IMR-90 (cell line): ENCODE data around the gene PFN2. TPM values are rescaled to one million over a fixed set of nuclear protein-coding genes. Genes with fewer than 3 reads are reported as not detected.
"Not testable (repeated sequence)": the region's sequence is repeated elsewhere in the genome, so short reads cannot be mapped to it uniquely, and the experiment has no call there.

Experiments
- ATAC-seq: fragments of 200-7000 bp; cut with Tn5 transposase; 2 replicates; pipeline ENCODE4 v1.9.1; 2020; ENCODE audit warnings: low read depth, mild to moderate bottlenecking, moderate library complexity
- BruUV-seq: library from RNA; stranded (reverse); fragments of 400-500 nt; replicated peaks from 2 replicates; lab custom pipeline; 2021; lab: Mats Ljungman, UMichigan
- CTCF ChIA-PET: fragments of 300-600 bp; formaldehyde crosslinking; extraction: SDS; loops from one replicate; lab custom pipeline; 2021; ENCODE audit warnings: antibody characterized with exemption; lab: Yijun Ruan, JAX
- POLR2A ChIA-PET: fragments of 300-600 bp; sonication (Branson Sonifier 250); formaldehyde crosslinking; loops from one replicate; lab custom pipeline; 2022; ENCODE audit warnings: antibody characterized with exemption; ENCODE audit not compliant: unreplicated experiment; lab: Charles Lee
- DNase-seq: peaks from one replicate; pipeline ENCODE4 v3.0.0; 2013
- H2AFZ ChIP-seq: replicated peaks from 2 replicates; pipeline ENCODE3; 2013; ENCODE audit warnings: low read length, mild to moderate bottlenecking; ENCODE audit not compliant: poor library complexity
- H2AK5ac ChIP-seq: 2 replicates; pipeline ENCODE4 v1.6.1; 2013; ENCODE audit warnings: low read depth, low read length, inconsistent platforms
- H2AK9ac ChIP-seq: replicated peaks from 2 replicates; pipeline ENCODE3; 2013; ENCODE audit warnings: mild to moderate bottlenecking, low read depth, low read length, moderate library complexity; ENCODE audit not compliant: poor library complexity
- H2BK120ac ChIP-seq: 2 replicates; pipeline ENCODE4 v1.6.1; 2013; ENCODE audit warnings: low read depth, low read length, inconsistent platforms
- H2BK15ac ChIP-seq: 3 replicates; pipeline ENCODE4 v1.6.1; 2013; ENCODE audit warnings: low read depth, low read length, inconsistent platforms
- H2BK20ac ChIP-seq: 2 replicates; pipeline ENCODE4 v1.6.1; 2013; ENCODE audit warnings: low read depth, mild to moderate bottlenecking, inconsistent platforms, low read length, moderate library complexity
- H2BK5ac ChIP-seq: 2 replicates; pipeline ENCODE4 v1.6.1; 2013; ENCODE audit warnings: mild to moderate bottlenecking, low read depth, low read length, inconsistent platforms; ENCODE audit not compliant: poor library complexity, severe bottlenecking
- H3K14ac ChIP-seq: replicated peaks from 2 replicates; pipeline ENCODE4 v1.6.1; 2013; ENCODE audit warnings: low read depth, low read length, inconsistent platforms
- H3K18ac ChIP-seq: 2 replicates; pipeline ENCODE4 v1.6.1; 2013; ENCODE audit warnings: low read depth, low read length, control low read depth
- H3K23ac ChIP-seq: 2 replicates; pipeline ENCODE4 v1.6.1; 2013; ENCODE audit warnings: low read depth, low read length, inconsistent platforms
- H3K27ac ChIP-seq: 2 replicates; pipeline ENCODE4 v1.5.1; 2013; ENCODE audit warnings: mild to moderate bottlenecking, control low read depth, low read length; ENCODE audit not compliant: insufficient read depth
- H3K27me3 ChIP-seq: 2 replicates; pipeline ENCODE4 v1.6.1; 2013; ENCODE audit warnings: low read length; ENCODE audit not compliant: control insufficient read depth, insufficient read depth
- H3K36me3 ChIP-seq: 2 replicates; pipeline ENCODE4 v1.6.1; 2013; ENCODE audit warnings: low read length, mixed read lengths; ENCODE audit not compliant: control insufficient read depth, insufficient read depth
- H3K4ac ChIP-seq: 2 replicates; pipeline ENCODE4 v1.6.1; 2013; ENCODE audit warnings: low read depth, low read length, inconsistent platforms
- H3K4me1 ChIP-seq: 2 replicates; pipeline ENCODE4 v1.6.1; 2013; ENCODE audit warnings: low read length, mixed read lengths; ENCODE audit not compliant: control insufficient read depth, insufficient read depth
- H3K4me2 ChIP-seq: 2 replicates; pipeline ENCODE4 v1.6.1; 2013; ENCODE audit warnings: low read depth, mild to moderate bottlenecking, control low read depth, low read length, moderate library complexity
- H3K4me3 ChIP-seq: 2 replicates; pipeline ENCODE4 v1.5.1; 2013; ENCODE audit warnings: low read depth, mild to moderate bottlenecking, control low read depth, low read length, moderate library complexity; ENCODE audit not compliant: insufficient read depth
- H3K56ac ChIP-seq: 2 replicates; pipeline ENCODE4 v1.6.1; 2013; ENCODE audit warnings: low read length, inconsistent platforms; ENCODE audit not compliant: insufficient read depth; ENCODE audit errors: extremely low read depth
- H3K79me1 ChIP-seq, 2 experiments: 2 replicates each; pipeline ENCODE4 v1.6.1; 2013; ENCODE audit warnings: low read length in 2 of 2, inconsistent platforms in 1 of 2, low read depth in 1 of 2
- H3K9ac ChIP-seq: 2 replicates; pipeline ENCODE4 v1.6.1; 2013; ENCODE audit warnings: low read depth, low read length, control low read depth
- H3K9me1 ChIP-seq: 2 replicates; pipeline ENCODE4 v1.6.1; 2013; ENCODE audit warnings: low read length, inconsistent platforms; ENCODE audit not compliant: insufficient read depth
- H3K9me3 ChIP-seq: 2 replicates; pipeline ENCODE4 v1.6.1; 2013; ENCODE audit warnings: low read length; ENCODE audit not compliant: control insufficient read depth, insufficient read depth
- H4K20me1 ChIP-seq: 2 replicates; pipeline ENCODE4 v1.6.1; 2013; ENCODE audit warnings: low read length, inconsistent platforms; ENCODE audit not compliant: insufficient read depth
- H4K5ac ChIP-seq: 2 replicates; pipeline ENCODE4 v1.6.1; 2013; ENCODE audit warnings: mild to moderate bottlenecking, low read depth, low read length, control low read depth
- H4K8ac ChIP-seq, 2 experiments: 2 replicates each; pipeline ENCODE4 v1.6.1; 2013; ENCODE audit warnings: low read depth in 2 of 2, low read length in 2 of 2, control low read depth in 1 of 2, inconsistent platforms in 1 of 2
- H4K91ac ChIP-seq: 2 replicates; pipeline ENCODE4 v1.6.1; 2013; ENCODE audit warnings: low read depth, low read length, inconsistent platforms; ENCODE audit not compliant: insufficient read depth
- WGBS, 2 experiments: methylation state at CpG; one replicate each; pipeline versions ENCODE4 v1.1.5 to v1.1.7; 2013; ENCODE audit warnings: missing lambda C conversion rate in 2 of 2; ENCODE audit not compliant: insufficient read length in 1 of 2; ENCODE audit errors: extremely low coverage in 2 of 2; 5-methylcytosine and 5-hydroxymethylcytosine counted together
- dilution Hi-C: fragments of 300-500 bp; cut with HindIII; formaldehyde crosslinking; loops from one replicate; pipeline ENCODE4 v1.14.3; 2018; ENCODE audit warnings: low sequenced_read_pairs; ENCODE audit not compliant: unreplicated experiment
- in situ Hi-C: fragments of 300-500 bp; cut with MboI; formaldehyde crosslinking; loops from 3 replicates; pipeline ENCODE4 v1.14.3; 2019; ENCODE audit warnings: low sequenced_read_pairs, inconsistent platforms, mixed read lengths
- intact Hi-C: fragments of 100-400 bp; cut with micrococcal nuclease; formaldehyde crosslinking; loops from 2 replicates; pipeline ENCODE4 v1.10.0; 2022
- polyA plus RNA-seq, 3 experiments: library from polyadenylated mRNA; depleted of rRNA; stranded (reverse); fragments of >200 nt; gene quantifications; 2 replicates each; pipeline ENCODE4 v1.2.3, GENCODE V29; 2012; ENCODE audit warnings: low replicate concordance in 1 of 3
- total RNA-seq: library from RNA; depleted of rRNA; stranded (reverse); fragments of >200 nt; gene quantifications from 2 replicates; pipeline ENCODE4 v1.2.3, GENCODE V29; 2012

Gene PFN2
- total and polyA plus RNA-seq, 2 of the 4 experiments (the other 2 are of a cell fraction) = 256 to 444 TPM

GRCh38 chr3:149943966-149944365, 26.7 kb downstream of the PFN2 start:
- H3K9me3 ChIP-seq, H2AK9ac ChIP-seq, H2BK15ac ChIP-seq, H4K5ac ChIP-seq, dilution Hi-C loops, H4K91ac ChIP-seq, intact Hi-C loops, H3K9me1 ChIP-seq, H3K36me3 ChIP-seq, H3K14ac ChIP-seq, H3K56ac ChIP-seq, BruUV-seq, POLR2A ChIA-PET, H3K9ac ChIP-seq, H3K4me3 ChIP-seq, H3K23ac ChIP-seq, H3K4me1 ChIP-seq, DNase-seq, H2BK5ac ChIP-seq, in situ Hi-C loops, H3K27ac ChIP-seq, H2BK20ac ChIP-seq, ATAC-seq, CTCF ChIA-PET, H4K8ac ChIP-seq, H4K20me1 ChIP-seq, H3K4ac ChIP-seq, H2AFZ ChIP-seq, H2AK5ac ChIP-seq, H3K27me3 ChIP-seq, H2BK120ac ChIP-seq, H3K18ac ChIP-seq, H3K4me2 ChIP-seq: not testable (repeated sequence)
- H3K79me1 ChIP-seq = peaks cover 0 to 22% of the 10 kb centered on the region in 2 experiments; a peak in 3 of 4 replicates
- WGBS, 2 experiments = no CpG with 5 or more reads among the region's 3 CpGs
